GM15510 (cell line): Measurements from ENCODE around the gene EIF1.

Experiments used
- POLR2A ChIP-seq: IDR thresholded peaks from 3 replicates; pipeline ENCODE4 v1.6.1; 2011; ENCODE audit warnings: borderline replicate concordance; ENCODE audit not compliant: insufficient read length; ENCODE audit errors: extremely low read depth

Gene EIF1

GRCh38 chr17:41652461-41652970, 36.2 kb upstream of the EIF1 start:
- TF ChIP-seq POLR2A: no peak

- TF ChIP-seq POLR2A: no peak
Observed at GRCh38 chr17:41653421-41653820, 35.3 kb upstream of the EIF1 start.

GRCh38 chr17:41653892-41654677, 34.6 kb upstream of the EIF1 start:
- no peak for TF ChIP-seq POLR2A

GRCh38 chr17:41654678-41655607, 33.7 kb upstream of the EIF1 start:
- no peak for TF ChIP-seq POLR2A

- no peak for TF ChIP-seq POLR2A
Observed at GRCh38 chr17:41655611-41656111, 33.0 kb upstream of the EIF1 start.

- TF ChIP-seq POLR2A: no peak
Observed at GRCh38 chr17:41656249-41657023, 32.2 kb upstream of the EIF1 start.

- TF ChIP-seq POLR2A: no peak
Observed at GRCh38 chr17:41657176-41657754, 31.4 kb upstream of the EIF1 start.

- no peak for TF ChIP-seq POLR2A
Observed at GRCh38 chr17:41657936-41658335, 30.7 kb upstream of the EIF1 start.

GRCh38 chr17:41658846-41659245, 29.8 kb upstream of the EIF1 start:
- TF ChIP-seq POLR2A: no peak

- no peak for TF ChIP-seq POLR2A
Observed at GRCh38 chr17:41659427-41660212, 29.1 kb upstream of the EIF1 start.

- TF ChIP-seq POLR2A: no peak
Observed at GRCh38 chr17:41660221-41660711, 28.4 kb upstream of the EIF1 start.

GRCh38 chr17:41663451-41664171, 25.1 kb upstream of the EIF1 start:
- no peak for TF ChIP-seq POLR2A

- TF ChIP-seq POLR2A: no peak
Observed at GRCh38 chr17:41664172-41664457, 24.6 kb upstream of the EIF1 start.
